H9 (cell line): Measurements from ENCODE around the gene NR1H2. TPM values are rescaled to one million over a fixed set of nuclear protein-coding genes. Genes with fewer than 3 reads are reported as not detected.

Source experiments
- DNase-seq: peaks from one replicate; pipeline ENCODE4 v3.0.0-alpha.2; 2017
- H2AFZ ChIP-seq: one replicate; pipeline ENCODE4 v1.6.1; 2013; ENCODE audit warnings: mild to moderate bottlenecking, low read length, control low read depth, moderate library complexity
- H2AK5ac ChIP-seq: 2 replicates; pipeline ENCODE4 v1.6.1; 2013; ENCODE audit warnings: low read length, control low read depth, mixed read lengths; ENCODE audit not compliant: insufficient read length
- H2BK120ac ChIP-seq: one replicate; pipeline ENCODE4 v1.6.1; 2013; ENCODE audit warnings: low read depth, mild to moderate bottlenecking, low read length, control low read depth, inconsistent platforms; ENCODE audit not compliant: poor library complexity, severe bottlenecking
- H2BK12ac ChIP-seq: 2 replicates; pipeline ENCODE4 v1.6.1; 2013; ENCODE audit warnings: low read length, control low read depth, mixed read lengths, low read depth; ENCODE audit not compliant: insufficient read length
- H2BK15ac ChIP-seq: 2 replicates; pipeline ENCODE4 v1.6.1; 2013; ENCODE audit warnings: low read depth, low read length, control low read depth
- H2BK20ac ChIP-seq: one replicate; pipeline ENCODE4 v1.6.1; 2013; ENCODE audit warnings: low read depth, mild to moderate bottlenecking, low read length, control low read depth, inconsistent platforms; ENCODE audit not compliant: poor library complexity, severe bottlenecking
- H2BK5ac ChIP-seq: 2 replicates; pipeline ENCODE4 v1.6.1; 2013; ENCODE audit warnings: low read length, control low read depth, mixed read lengths; ENCODE audit not compliant: insufficient read length
- H3K14ac ChIP-seq: 2 replicates; pipeline ENCODE4 v1.6.1; 2013; ENCODE audit warnings: low read length, control low read depth; ENCODE audit not compliant: insufficient read depth
- H3K18ac ChIP-seq: 2 replicates; pipeline ENCODE4 v1.6.1; 2013; ENCODE audit warnings: low read depth, mild to moderate bottlenecking, mixed read lengths, low read length, control low read depth; ENCODE audit not compliant: insufficient read length
- H3K23ac ChIP-seq: 2 replicates; pipeline ENCODE4 v1.6.1; 2013; ENCODE audit warnings: low read length, control low read depth, mixed read lengths, low read depth; ENCODE audit not compliant: insufficient read length
- H3K23me2 ChIP-seq: 2 replicates; pipeline ENCODE4 v1.6.1; 2013; ENCODE audit warnings: low read depth, mild to moderate bottlenecking, mixed read lengths, low read length, control low read depth; ENCODE audit not compliant: insufficient read length, poor library complexity, severe bottlenecking
- H3K27ac ChIP-seq: 2 replicates; pipeline ENCODE4 v1.5.1; 2013; ENCODE audit warnings: low read length, control low read depth, mixed read lengths, low read depth; ENCODE audit not compliant: insufficient read length
- H3K27me3 ChIP-seq: 2 replicates; pipeline ENCODE4 v1.6.1; 2013; ENCODE audit warnings: low read length, control low read depth, inconsistent platforms; ENCODE audit not compliant: insufficient read depth
- H3K4ac ChIP-seq: 2 replicates; pipeline ENCODE4 v1.6.1; 2013; ENCODE audit warnings: low read depth, mild to moderate bottlenecking, control low read depth, inconsistent platforms, low read length, moderate library complexity
- H3K4me1 ChIP-seq: 2 replicates; pipeline ENCODE4 v1.6.1; 2013; ENCODE audit warnings: low read length, control low read depth, inconsistent platforms; ENCODE audit not compliant: insufficient read depth
- H3K4me2 ChIP-seq: 2 replicates; pipeline ENCODE4 v1.6.1; 2013; ENCODE audit warnings: low read length, control low read depth, mixed read lengths; ENCODE audit not compliant: insufficient read length, insufficient read depth
- H3K56ac ChIP-seq: 2 replicates; pipeline ENCODE4 v1.6.1; 2013; ENCODE audit warnings: low read depth, mild to moderate bottlenecking, mixed read lengths, low read length, control low read depth; ENCODE audit not compliant: insufficient read length
- H3K79me1 ChIP-seq: 2 replicates; pipeline ENCODE4 v1.6.1; 2013; ENCODE audit warnings: low read depth, mild to moderate bottlenecking, moderate library complexity, low read length, control low read depth, inconsistent platforms; ENCODE audit not compliant: insufficient read depth, poor library complexity, severe bottlenecking
- H3K79me2 ChIP-seq: 2 replicates; pipeline ENCODE4 v1.6.1; 2013; ENCODE audit warnings: low read length, control low read depth, inconsistent platforms; ENCODE audit not compliant: insufficient read depth
- H3K9ac ChIP-seq: 2 replicates; pipeline ENCODE4 v1.6.1; 2013; ENCODE audit warnings: low read length, control low read depth, mixed read lengths; ENCODE audit not compliant: insufficient read length; ENCODE audit errors: extremely low read depth
- H3K9me3 ChIP-seq: one replicate; pipeline ENCODE4 v1.6.1; 2013; ENCODE audit warnings: low read depth, low read length, inconsistent platforms; ENCODE audit not compliant: control insufficient read depth
- H3T11ph ChIP-seq: one replicate; pipeline ENCODE4 v1.6.1; 2013; ENCODE audit warnings: mild to moderate bottlenecking, low read length, control low read depth, inconsistent platforms
- H4K20me1 ChIP-seq: one replicate; pipeline ENCODE4 v1.6.1; 2013; ENCODE audit not compliant: control insufficient read depth, insufficient read length, insufficient read depth
- H4K5ac ChIP-seq: 2 replicates; pipeline ENCODE4 v1.6.1; 2013; ENCODE audit warnings: low read depth, mild to moderate bottlenecking, mixed read lengths, low read length, control low read depth; ENCODE audit not compliant: insufficient read length
- H4K8ac ChIP-seq: replicated peaks from 2 replicates; pipeline ENCODE4 v1.6.1; 2013; ENCODE audit warnings: low read length, control low read depth, mixed read lengths, low read depth; ENCODE audit not compliant: insufficient read length
- H4K91ac ChIP-seq: 2 replicates; pipeline ENCODE4 v1.6.1; 2013; ENCODE audit warnings: low read depth, mild to moderate bottlenecking, moderate library complexity, mixed read lengths, low read length, control low read depth; ENCODE audit not compliant: insufficient read length
- H3K27ac Mint-ChIP-seq, 3 experiments: 2 replicates in 2 of 3; 3 replicates in 1 of 3; pipeline ENCODE4 v1.8.0; 2020 to 2021; ENCODE audit warnings: mixed read lengths in 3 of 3, mild to moderate bottlenecking in 1 of 3, moderate library complexity in 1 of 3
- H3K27me3 Mint-ChIP-seq: 2 replicates; pipeline ENCODE4 v1.8.0; 2021; ENCODE audit warnings: low read depth, mild to moderate bottlenecking, moderate library complexity, mixed read lengths
- H3K36me3 Mint-ChIP-seq, 3 experiments: 2 replicates in 2 of 3; 3 replicates in 1 of 3; pipeline ENCODE4 v1.8.0; 2020 to 2021; ENCODE audit warnings: low read depth in 3 of 3, mixed read lengths in 3 of 3; ENCODE audit not compliant: insufficient read depth in 1 of 3
- H3K4me1 Mint-ChIP-seq, 2 experiments: 2 replicates each; pipeline ENCODE4 v1.8.0; 2020; ENCODE audit warnings: mixed read lengths in 2 of 2
- H3K4me3 Mint-ChIP-seq, 2 experiments: 2 replicates in 1 of 2; 3 replicates in 1 of 2; pipeline ENCODE4 v1.8.0; 2020 to 2021; ENCODE audit warnings: mild to moderate bottlenecking in 2 of 2, mixed read lengths in 2 of 2, moderate library complexity in 1 of 2
- H3K9me3 Mint-ChIP-seq, 2 experiments: 2 replicates in 1 of 2; 3 replicates in 1 of 2; pipeline ENCODE4 v1.8.0; 2020; ENCODE audit warnings: mild to moderate bottlenecking in 2 of 2, mixed read lengths in 2 of 2, moderate library complexity in 1 of 2
- WGBS: extraction: QIAGEN DNeasy Blood & Tissue Kit; methylation state at CpG from one replicate; pipeline ENCODE4 v1.1.7; 2013; ENCODE audit warnings: missing lambda C conversion rate, low lambda C conversion rate, mixed read lengths; ENCODE audit not compliant: insufficient read length; ENCODE audit errors: extremely low coverage; 5-methylcytosine and 5-hydroxymethylcytosine counted together
- total RNA-seq: library from RNA; stranded (reverse); gene quantifications from 2 replicates; pipeline ENCODE4 v1.2.1, GENCODE V29; 2021
- TF ChIP-seq, protein P1 (sequence below): fragments of 200-600 bp; sonication (generic); conservative IDR thresholded peaks from 3 replicates; pipeline ENCODE4 v1.8.0; 2021; ENCODE audit warnings: antibody characterized with exemption, mild to moderate bottlenecking

Gene NR1H2
- total RNA-seq, 1 experiment from 2014 or later: 33.2 TPM

DNA sequence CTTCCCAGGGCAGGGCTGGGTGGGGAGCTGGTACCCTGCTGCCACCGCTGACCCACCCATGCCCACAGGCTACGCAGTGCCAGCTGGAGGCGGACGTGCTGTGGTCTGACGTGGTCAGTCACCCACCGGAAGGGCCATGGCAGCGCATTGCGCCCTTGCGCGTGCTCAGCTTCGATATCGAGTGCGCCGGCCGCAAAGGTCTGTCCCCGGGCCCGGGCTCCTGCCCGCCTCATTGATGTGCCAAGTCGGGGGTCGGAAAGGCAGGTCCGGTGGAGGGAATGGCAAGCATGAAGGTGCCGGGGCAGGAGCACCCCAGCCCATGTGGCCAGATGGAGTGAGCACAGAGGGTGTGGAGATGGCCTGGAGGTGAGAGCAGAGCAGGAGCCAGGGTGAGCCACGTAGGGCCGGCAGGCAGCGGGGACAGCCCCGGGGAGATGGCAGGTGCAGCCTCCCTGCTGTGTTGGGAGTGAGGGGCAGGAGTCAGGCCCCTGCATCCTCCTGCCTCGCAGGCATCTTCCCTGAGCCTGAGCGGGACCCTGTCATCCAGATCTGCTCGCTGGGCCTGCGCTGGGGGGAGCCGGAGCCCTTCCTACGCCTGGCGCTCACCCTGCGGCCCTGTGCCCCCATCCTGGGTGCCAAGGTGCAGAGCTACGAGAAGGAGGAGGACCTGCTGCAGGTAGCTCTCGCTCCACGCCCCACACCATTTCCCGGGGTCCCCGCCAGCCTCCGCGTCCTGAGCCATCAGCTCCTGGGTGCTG lies 26.5 kb downstream of the NR1H2 start:
- Histone ChIP-seq H4K8ac (no peak overlapping the region), H4K91ac (no peak overlapping the region), H3K27me3 (no peaks in the 10 kb centered on the region), H4K5ac (no peak overlapping the region), H3K23me2 (no peaks in the 10 kb centered on the region), H3K27ac (no peak overlapping the region), H3K23ac (no peak overlapping the region), H2AK5ac (no peak overlapping the region), H2BK20ac (no peak overlapping the region), H3K56ac (no peak overlapping the region), H3K79me1 (no peaks in the 10 kb centered on the region), H2BK15ac (no peak overlapping the region), H2AFZ (no peak overlapping the region), H3K18ac (no peak overlapping the region), H2BK5ac (no peak overlapping the region), H2BK12ac (no peak overlapping the region), H3K4me2 (no peak overlapping the region), H3K9ac (no peak overlapping the region), H2BK120ac (no peak overlapping the region), H3K9me3 (no peaks in the 10 kb centered on the region), H3K4me1 (no peaks in the 10 kb centered on the region), H4K20me1 (no peaks in the 10 kb centered on the region), H3T11ph (no peak overlapping the region), H3K4ac (no peak overlapping the region), H3K79me2 (no peaks in the 10 kb centered on the region), H3K14ac (no peak overlapping the region; the same call in 1 of the 2 replicates)
- TF ChIP-seq, protein P1, sequence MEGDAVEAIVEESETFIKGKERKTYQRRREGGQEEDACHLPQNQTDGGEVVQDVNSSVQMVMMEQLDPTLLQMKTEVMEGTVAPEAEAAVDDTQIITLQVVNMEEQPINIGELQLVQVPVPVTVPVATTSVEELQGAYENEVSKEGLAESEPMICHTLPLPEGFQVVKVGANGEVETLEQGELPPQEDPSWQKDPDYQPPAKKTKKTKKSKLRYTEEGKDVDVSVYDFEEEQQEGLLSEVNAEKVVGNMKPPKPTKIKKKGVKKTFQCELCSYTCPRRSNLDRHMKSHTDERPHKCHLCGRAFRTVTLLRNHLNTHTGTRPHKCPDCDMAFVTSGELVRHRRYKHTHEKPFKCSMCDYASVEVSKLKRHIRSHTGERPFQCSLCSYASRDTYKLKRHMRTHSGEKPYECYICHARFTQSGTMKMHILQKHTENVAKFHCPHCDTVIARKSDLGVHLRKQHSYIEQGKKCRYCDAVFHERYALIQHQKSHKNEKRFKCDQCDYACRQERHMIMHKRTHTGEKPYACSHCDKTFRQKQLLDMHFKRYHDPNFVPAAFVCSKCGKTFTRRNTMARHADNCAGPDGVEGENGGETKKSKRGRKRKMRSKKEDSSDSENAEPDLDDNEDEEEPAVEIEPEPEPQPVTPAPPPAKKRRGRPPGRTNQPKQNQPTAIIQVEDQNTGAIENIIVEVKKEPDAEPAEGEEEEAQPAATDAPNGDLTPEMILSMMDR: no peak
- Mint-ChIP-seq H3K27ac (no peak overlapping the region), H3K4me3 (no peak overlapping the region), H3K36me3 (peaks cover 36 to 65% (median 63%) of the 10 kb centered on the region in 3 experiments), H3K27me3 (no peaks in the 10 kb centered on the region), H3K9me3 (no peaks in the 10 kb centered on the region), H3K4me1 (no peaks in the 10 kb centered on the region)
- peak; percentile 27 for DNase-seq
- WGBS: no CpG with 5 or more reads among the region's 41 CpGs
